Central memory CD8-positive, alpha-beta T cell (primary cell): ENCODE measurements around the gene WWC1.
"Not testable (repeated sequence)": the region's sequence is repeated elsewhere in the genome, so short reads cannot be mapped to it uniquely, and the experiment has no call there.

Experiments used
- ATAC-seq: fragments of 150-1000 bp; cut with Tn5 transposase; replicated peaks from 2 replicates; pipeline ENCODE4 v1.10.0; 2022; ENCODE audit warnings: mild to moderate bottlenecking, moderate FRiP score, moderate number of reproducible peaks; ENCODE audit not compliant: poor library complexity, severe bottlenecking; ENCODE audit errors: extremely low read depth
- DNase-seq, 2 donors: peaks; one replicate each; pipeline ENCODE4 v3.0.0; 2021; ENCODE audit warnings: low spot score in 2 of 2
- H3K27ac Mint-ChIP-seq: one replicate; pipeline ENCODE4 v1.8.0; 2022; ENCODE audit warnings: low read depth, mild to moderate bottlenecking, moderate library complexity, mixed read lengths
- H3K27me3 Mint-ChIP-seq: one replicate; pipeline ENCODE4 v1.8.0; 2022; ENCODE audit warnings: mixed read lengths
- H3K36me3 Mint-ChIP-seq: one replicate; pipeline ENCODE4 v1.8.0; 2022; ENCODE audit warnings: mild to moderate bottlenecking, moderate library complexity, mixed read lengths; ENCODE audit not compliant: insufficient read depth
- H3K4me1 Mint-ChIP-seq: one replicate; pipeline ENCODE4 v1.8.0; 2022; ENCODE audit warnings: mixed read lengths
- H3K4me3 Mint-ChIP-seq: one replicate; pipeline ENCODE4 v1.8.0; 2022; ENCODE audit warnings: mild to moderate bottlenecking, moderate library complexity, mixed read lengths
- H3K9me3 Mint-ChIP-seq: one replicate; pipeline ENCODE4 v1.8.0; 2022; ENCODE audit warnings: mixed read lengths

The WWC1 gene

DNA sequence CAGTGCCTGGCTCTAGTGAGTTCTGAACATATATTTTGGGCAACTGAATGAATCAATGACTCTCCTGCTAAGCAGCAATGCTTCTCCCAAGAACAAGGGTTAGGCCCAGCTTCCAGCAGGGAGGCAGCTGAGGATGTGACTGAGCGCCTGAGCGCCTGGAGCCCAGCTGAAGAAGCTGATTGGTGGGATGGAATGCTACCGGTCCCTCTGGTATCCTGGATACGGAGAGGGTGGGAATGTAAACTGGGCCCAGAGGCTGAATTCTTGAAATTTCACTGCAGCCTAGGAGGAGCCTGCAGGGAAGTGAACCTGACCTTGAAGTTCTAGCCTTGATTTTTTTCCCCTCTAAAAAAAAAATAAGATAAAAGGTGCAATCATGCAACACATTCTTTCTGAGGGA is 43.2 kb downstream of the WWC1 start:
- no peak overlapping the region for H3K4me3 Mint-ChIP-seq
- H3K4me1 Mint-ChIP-seq, result no peaks in the 10 kb centered on the region
- H3K9me3 Mint-ChIP-seq, result no peaks in the 10 kb centered on the region
- no peak for ATAC-seq
- H3K36me3 Mint-ChIP-seq, result no peaks in the 10 kb centered on the region
- DNase-seq, result no peak
- H3K27ac Mint-ChIP-seq, result no peak overlapping the region
- H3K27me3 Mint-ChIP-seq, result peaks cover 47% of the 10 kb centered on the region

DNA sequence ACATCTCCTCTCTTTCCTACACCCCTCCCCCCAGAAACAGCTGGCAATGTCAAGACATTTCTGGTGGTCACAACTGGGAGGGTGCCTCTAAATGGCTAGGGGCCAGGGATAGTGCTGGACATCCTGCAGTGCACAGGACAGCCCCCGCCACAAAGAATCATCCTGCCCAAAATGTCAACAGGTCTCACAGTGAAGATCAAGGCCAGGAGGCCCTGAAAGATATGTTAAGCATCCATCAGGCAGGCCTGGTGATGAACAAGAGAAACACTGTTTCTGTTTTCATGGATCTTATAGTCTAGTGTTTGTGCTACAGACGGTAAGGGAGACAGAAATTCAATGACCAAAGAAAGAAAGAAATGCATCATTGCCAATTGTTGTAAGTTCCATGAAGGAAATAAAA is 45.9 kb downstream of the WWC1 start:
- DNase-seq (no peak), ATAC-seq (no peak)
- H3K27me3 Mint-ChIP-seq, result peaks cover 47% of the 10 kb centered on the region
- H3K4me1 Mint-ChIP-seq, result no peaks in the 10 kb centered on the region
- no peak overlapping the region for H3K4me3 Mint-ChIP-seq
- H3K36me3 Mint-ChIP-seq, result no peaks in the 10 kb centered on the region
- no peak overlapping the region for H3K27ac Mint-ChIP-seq
- H3K9me3 Mint-ChIP-seq, result no peaks in the 10 kb centered on the region

DNA sequence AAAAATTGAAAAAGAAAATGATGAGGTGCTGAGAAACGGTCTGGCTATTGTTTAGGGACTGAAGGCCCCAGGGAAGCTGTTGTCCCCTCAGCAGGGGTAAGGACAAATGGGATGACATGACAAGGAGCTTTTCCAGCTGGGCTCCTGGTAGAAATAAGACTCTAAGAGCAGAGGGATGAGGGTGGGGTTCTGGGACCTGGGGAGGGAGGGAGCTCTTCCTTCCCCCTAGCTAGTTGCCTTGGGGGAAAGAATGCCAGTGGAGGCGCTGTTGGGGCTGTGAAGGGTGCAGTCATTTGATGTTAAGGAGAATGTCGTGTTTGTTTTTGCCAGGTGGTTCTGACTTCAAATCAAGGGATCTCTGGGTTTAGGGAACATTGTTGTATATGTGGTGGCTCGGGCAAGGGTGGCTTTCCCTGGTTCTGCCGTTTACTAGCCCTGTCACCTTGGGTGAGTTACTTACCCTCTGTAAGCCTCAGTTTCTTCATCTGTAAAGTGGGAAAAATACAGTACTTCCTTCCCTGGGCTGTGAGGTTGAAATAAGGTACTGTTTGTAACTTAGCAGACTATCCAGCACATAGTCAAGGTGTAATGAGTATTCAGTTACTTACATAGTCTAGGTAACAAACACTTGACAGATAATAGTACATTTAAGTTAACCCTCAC is 47.8 kb downstream of the WWC1 start:
- Mint-ChIP-seq H3K36me3 (no peaks in the 10 kb centered on the region), H3K27me3 (peaks cover 33% of the 10 kb centered on the region)

DNA sequence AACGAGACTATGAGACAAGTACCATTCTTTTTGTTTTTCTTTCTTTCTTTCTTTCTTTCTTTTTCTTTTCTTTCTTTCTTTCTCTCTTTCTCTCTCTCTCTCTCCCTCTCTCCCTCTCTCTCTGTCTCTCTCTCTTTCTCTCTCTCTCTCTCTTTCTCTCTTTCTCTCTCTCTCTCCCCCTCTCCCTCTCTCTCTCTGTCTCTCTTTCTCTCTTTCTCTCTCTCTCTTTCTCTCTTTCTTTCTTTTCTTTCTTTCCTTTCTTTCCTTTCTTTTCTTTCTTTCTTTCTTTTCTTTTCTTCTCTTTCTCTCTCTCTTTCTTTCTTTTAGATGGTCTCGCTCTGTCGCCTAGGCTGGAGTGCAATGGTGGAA is 48.3 kb downstream of the WWC1 start:
- H3K4me3 Mint-ChIP-seq, H3K27ac Mint-ChIP-seq, ATAC-seq, H3K9me3 Mint-ChIP-seq, DNase-seq, H3K36me3 Mint-ChIP-seq, H3K4me1 Mint-ChIP-seq: not testable (repeated sequence)
- H3K27me3 Mint-ChIP-seq, result peaks cover 33% of the 10 kb centered on the region

More for the DNA sequence above, 47.8 kb downstream of the WWC1 start:
- Mint-ChIP-seq H3K27ac (no peak overlapping the region), H3K4me3 (no peak overlapping the region), H3K9me3 (no peaks in the 10 kb centered on the region), H3K4me1 (no peaks in the 10 kb centered on the region)
- DNase-seq (no peak), ATAC-seq (no peak)

DNA sequence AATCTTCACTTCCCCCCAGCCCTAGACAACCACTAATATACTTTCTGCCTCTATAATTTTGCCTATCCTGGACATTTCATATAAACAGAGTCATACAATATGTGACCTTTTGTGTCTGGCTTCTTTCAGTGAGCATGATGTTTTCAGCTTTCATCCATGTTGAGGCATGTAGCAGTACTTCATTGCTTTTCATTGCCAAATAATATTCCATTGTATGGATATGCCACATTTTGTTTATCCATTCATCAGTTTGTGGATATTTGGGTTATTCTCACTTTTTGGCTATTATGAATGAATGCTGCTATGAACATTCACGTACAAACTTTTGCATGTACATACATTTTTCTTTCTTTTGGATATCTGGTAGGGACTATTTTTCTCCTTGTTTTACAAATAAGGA is 49.0 kb downstream of the WWC1 start:
- ATAC-seq (no peak), DNase-seq (no peak)
- no peak overlapping the region for H3K4me3 Mint-ChIP-seq
- no peaks in the 10 kb centered on the region for H3K4me1 Mint-ChIP-seq
- H3K36me3 Mint-ChIP-seq, result no peaks in the 10 kb centered on the region
- H3K27ac Mint-ChIP-seq, result no peak overlapping the region
- no peaks in the 10 kb centered on the region for H3K9me3 Mint-ChIP-seq
- peaks cover 33% of the 10 kb centered on the region for H3K27me3 Mint-ChIP-seq

DNA sequence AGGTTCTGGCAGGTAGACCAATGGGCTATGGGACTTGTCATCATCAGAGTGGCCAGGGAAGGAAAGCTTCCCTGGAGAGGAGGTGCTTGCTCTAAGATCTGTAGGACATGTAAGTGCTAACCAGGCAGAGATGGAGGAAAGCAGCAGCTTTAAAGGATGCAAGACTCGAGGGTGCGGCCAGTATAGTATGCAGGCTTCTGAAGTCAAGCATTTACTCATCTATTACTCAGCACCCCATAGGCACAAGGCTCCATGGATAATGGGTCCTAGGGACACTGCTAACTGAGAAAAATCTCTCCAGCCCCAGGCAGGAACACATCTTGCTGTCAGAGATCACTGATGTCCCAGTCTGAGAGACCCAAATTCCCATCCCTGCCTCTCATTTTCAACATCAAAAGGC is 49.7 kb downstream of the WWC1 start:
- Mint-ChIP-seq H3K27me3 (peaks cover 36% of the 10 kb centered on the region), H3K4me3 (no peak overlapping the region), H3K27ac (no peak overlapping the region), H3K4me1 (no peaks in the 10 kb centered on the region), H3K36me3 (no peaks in the 10 kb centered on the region), H3K9me3 (no peaks in the 10 kb centered on the region)
- DNase-seq (no peak), ATAC-seq (no peak)

DNA sequence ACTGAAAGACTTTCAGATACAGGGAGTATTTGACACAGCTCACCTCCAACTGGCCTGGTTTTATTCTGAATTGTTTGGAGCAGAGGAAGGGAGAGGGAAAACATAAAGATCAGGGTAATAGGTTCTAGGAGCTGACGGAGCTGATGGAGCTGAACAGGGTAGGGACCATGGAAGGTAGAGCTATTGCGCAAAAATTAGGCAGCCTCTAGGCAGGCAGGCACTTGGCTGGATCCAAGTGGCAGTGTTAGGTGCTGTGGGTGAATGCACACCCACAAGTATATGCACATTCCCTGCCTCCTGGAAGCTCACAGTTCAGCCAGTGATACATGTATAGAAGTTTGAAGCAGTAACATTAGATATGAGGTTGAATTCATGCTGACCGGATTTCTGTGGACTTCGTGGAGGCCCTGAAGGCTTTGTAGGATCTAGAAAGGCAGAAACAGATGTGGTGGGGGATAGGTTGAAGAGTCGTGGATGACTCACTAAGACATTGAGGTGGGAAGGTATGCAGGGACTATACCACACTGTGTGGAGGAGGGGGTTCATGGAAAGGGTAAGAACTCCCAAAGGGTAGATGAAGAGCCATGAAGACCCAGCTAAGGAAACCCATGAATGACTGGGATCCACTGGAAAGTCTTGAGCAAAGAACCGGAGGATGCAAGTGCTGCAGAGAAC is 50.8 kb downstream of the WWC1 start:
- no peak for DNase-seq
- no peaks in the 10 kb centered on the region for H3K4me1 Mint-ChIP-seq

DNA sequence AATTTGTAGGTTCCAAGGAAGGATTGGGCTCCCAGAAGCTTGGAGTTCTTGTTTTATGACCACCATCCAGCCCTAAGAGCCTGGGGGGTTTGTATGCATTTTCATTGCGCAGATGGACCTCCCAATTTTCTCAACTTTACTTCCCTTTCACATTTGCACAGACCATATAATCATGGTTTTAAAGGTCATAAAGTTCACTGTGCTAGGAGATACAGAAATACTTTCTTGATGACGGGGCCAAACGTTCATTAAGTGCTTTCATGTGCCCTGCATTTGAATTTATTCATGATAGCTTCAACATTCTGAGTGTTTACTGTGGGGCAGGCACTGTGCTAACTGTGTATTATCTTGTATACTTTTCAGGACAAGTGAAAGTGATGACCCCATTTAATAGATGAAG is 51.5 kb downstream of the WWC1 start:
- Mint-ChIP-seq H3K36me3 (no peaks in the 10 kb centered on the region), H3K27ac (no peak overlapping the region), H3K9me3 (no peaks in the 10 kb centered on the region), H3K4me3 (no peak overlapping the region), H3K4me1 (no peaks in the 10 kb centered on the region), H3K27me3 (peaks cover 44% of the 10 kb centered on the region)
- ATAC-seq (no peak), DNase-seq (no peak)

More for the DNA sequence above, 50.8 kb downstream of the WWC1 start:
- H3K27ac Mint-ChIP-seq, result no peak overlapping the region
- no peaks in the 10 kb centered on the region for H3K9me3 Mint-ChIP-seq
- H3K4me3 Mint-ChIP-seq, result no peak overlapping the region
- no peak for ATAC-seq
- peaks cover 44% of the 10 kb centered on the region for H3K27me3 Mint-ChIP-seq
- no peaks in the 10 kb centered on the region for H3K36me3 Mint-ChIP-seq

DNA sequence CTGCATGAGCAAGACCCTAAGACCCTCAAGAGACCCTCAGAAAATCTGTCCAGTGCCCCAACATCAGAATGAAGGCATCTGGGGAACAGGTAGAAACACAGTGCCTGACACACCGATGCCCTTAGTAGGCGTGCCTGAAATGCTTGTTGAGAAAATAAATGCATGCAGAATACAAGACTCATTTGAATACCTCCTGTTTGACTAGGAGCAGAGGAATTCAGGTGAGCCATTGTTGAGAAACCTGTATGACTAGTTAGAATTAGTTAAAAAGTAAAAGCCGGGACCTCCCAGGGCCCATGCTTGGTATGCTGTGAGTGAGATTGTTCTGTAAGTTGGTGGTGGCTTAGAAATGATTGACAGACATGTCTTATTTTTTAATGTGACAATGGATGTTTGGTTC is 55.0 kb downstream of the WWC1 start:
- Mint-ChIP-seq H3K27me3 (peaks cover 42% of the 10 kb centered on the region), H3K9me3 (no peaks in the 10 kb centered on the region), H3K36me3 (no peaks in the 10 kb centered on the region), H3K27ac (no peak overlapping the region), H3K4me3 (no peak overlapping the region), H3K4me1 (no peaks in the 10 kb centered on the region)
- ATAC-seq (no peak), DNase-seq (no peak)

DNA sequence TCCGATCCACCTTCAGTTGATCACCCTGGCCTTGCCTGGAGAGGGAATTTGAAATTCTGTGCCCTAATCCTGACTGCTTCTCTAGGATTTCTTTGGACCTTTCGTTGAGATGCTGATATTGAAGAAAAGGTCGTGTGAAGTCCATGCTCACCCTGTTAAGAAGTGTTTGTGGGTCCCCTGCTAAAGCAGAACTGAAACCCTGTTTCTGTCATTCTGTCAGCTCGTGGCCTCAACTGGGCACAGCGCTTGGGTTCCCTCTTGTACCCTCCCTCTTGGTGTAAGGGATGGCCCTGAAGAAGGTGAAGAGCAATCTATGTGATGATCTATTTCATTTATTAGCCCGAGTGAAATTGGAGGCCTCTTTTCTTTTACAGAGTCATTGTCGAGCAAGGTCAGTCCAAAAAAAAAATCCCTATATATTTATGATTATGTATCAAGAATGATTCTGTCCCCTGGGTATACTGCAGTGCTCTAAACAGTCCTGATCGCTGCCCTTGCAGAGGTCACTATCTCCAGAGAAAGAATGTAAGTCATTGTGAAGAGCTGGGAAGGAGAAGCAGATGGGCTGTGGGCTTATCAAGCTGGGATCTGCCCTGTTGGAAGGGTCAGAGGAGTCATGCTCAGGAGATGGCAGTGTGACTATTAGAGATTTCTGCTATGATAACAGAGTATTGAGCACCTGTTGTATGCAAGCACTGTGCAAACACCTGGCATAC is 56.1 kb downstream of the WWC1 start:
- Mint-ChIP-seq H3K27me3 (peaks cover 42% of the 10 kb centered on the region), H3K27ac (no peak overlapping the region), H3K36me3 (no peaks in the 10 kb centered on the region), H3K9me3 (no peaks in the 10 kb centered on the region), H3K4me1 (no peaks in the 10 kb centered on the region), H3K4me3 (no peak overlapping the region)
- ATAC-seq (no peak), DNase-seq (no peak)

DNA sequence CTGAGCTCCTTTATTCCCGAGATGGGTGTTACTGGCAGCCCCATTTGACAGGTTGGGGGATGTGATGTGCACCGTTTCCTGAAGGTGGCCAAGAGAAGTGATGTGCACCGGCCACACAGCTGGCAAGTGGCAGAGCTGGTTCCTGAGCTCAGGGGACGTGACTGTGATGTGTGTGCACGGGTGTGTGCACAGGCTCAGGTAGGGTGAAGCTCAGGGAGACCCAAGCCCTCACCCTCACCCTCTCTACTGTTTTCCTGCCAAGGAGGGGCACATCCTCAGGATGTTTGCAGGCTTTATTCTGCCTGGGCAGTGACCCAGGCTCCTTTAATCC is 56.6 kb downstream of the WWC1 start:
- Mint-ChIP-seq H3K9me3 (no peaks in the 10 kb centered on the region), H3K36me3 (no peaks in the 10 kb centered on the region), H3K4me3 (no peak overlapping the region), H3K27me3 (peaks cover 42% of the 10 kb centered on the region), H3K27ac (no peak overlapping the region), H3K4me1 (no peaks in the 10 kb centered on the region)
- no peak for DNase-seq
- ATAC-seq, result no peak

DNA sequence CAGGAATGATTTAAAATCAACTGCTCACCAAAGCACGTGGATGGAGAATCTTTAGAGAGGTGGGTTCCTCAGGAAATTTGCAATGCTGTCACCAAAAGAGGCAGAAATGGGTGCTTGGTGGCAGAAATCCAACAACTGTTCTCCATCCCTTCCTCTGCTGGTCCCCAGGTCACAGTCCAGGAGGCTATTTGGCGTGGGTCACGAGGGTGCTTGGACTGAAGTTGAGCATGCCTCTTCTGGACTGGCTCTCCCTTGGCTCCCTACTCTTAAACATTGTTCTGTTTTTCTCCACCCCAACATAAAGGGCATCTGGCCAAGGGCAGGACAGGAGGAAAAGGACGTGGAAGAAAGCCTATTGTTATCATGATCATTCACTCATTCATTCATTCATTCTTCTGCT is 58.9 kb downstream of the WWC1 start:
- H3K9me3 Mint-ChIP-seq, result no peaks in the 10 kb centered on the region
- H3K27ac Mint-ChIP-seq, result no peak overlapping the region
- ATAC-seq (no peak), DNase-seq (no peak)
- no peaks in the 10 kb centered on the region for H3K4me1 Mint-ChIP-seq
- no peaks in the 10 kb centered on the region for H3K36me3 Mint-ChIP-seq
- no peak overlapping the region for H3K4me3 Mint-ChIP-seq
- H3K27me3 Mint-ChIP-seq, result peaks cover 42% of the 10 kb centered on the region
